ENCODE data around the gene RNF180. TPM values are rescaled to one million over a fixed set of nuclear protein-coding genes. Genes with fewer than 3 reads are reported as not detected.
"Not testable (repeated sequence)": the region's sequence is repeated elsewhere in the genome, so short reads cannot be mapped to it uniquely, and the experiment has no call there.

Gene RNF180
- polyA plus RNA-seq, 4 donors: 0.27 to 3.6 (median 0.92) TPM

DNA sequence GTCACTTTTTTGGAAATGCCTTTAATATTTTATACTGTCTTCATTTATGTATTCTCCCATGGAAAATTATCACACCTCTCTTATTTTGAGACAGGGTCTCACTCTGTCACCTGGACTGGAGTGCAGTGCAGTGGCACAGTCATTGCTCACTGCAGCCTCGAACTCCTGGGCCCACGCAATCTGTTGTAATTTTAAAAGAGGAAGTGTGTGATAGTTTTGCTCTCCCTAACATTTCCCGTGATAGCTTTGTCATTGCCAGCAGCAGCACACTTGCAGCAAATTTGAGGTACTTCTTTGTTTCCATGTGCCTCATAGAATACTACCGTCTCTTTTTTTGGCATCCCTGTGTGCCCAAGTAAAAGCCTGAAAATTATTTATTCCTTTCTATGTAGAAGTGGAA lies 103.5 kb downstream of the RNF180 start:
- FAIRE-seq: no peak
- 65 to 84% (median 76%) methylated on average over 4 of the region's 4 CpGs for WGBS, 3 donors
- H3K4me1 ChIP-seq (ENCODE audit: control insufficient read depth in 3 of 3, insufficient read depth in 2 of 3, low read depth in 1 of 3, low read length in 2 of 3): no peaks in the 10 kb centered on the region

DNA sequence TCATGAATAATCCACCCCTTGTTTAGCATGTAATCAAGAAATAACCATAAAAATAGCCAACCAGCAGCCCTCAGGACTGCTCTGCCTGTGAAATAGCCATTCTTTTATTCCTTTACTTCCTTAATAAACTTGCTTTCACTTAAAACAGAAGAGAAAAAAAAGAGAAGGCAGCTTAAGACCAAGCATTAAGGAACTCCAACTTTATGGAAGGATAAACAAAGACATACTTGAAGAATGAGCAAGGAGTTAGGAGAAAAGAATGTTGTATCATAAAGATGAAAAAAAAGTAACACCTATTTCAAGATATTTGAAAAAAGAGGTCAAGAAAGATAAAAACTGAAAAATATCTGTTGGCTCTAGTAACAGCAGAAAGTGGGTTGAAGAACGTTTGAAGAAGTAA lies 107.6 kb downstream of the RNF180 start:
- no peak for FAIRE-seq
- 33 to 44% (median 36%) methylated on average over 1 of the region's 1 CpG for WGBS, 3 donors

More for the DNA sequence above, 103.5 kb downstream of the RNF180 start:
- H3K36me3 ChIP-seq (ENCODE audit: control insufficient read depth in 3 of 3, insufficient read depth in 2 of 3, low read depth in 1 of 3, low read length in 3 of 3): no peaks in the 10 kb centered on the region
- no peaks in the 10 kb centered on the region for H3K27me3 ChIP-seq (ENCODE audit: control insufficient read depth in 3 of 3, insufficient read depth in 3 of 3, low read length in 3 of 3)
- no peak overlapping the region for H3K27ac ChIP-seq (ENCODE audit: low read depth in 1 of 3, low read length in 2 of 3)
- H3K4me3 ChIP-seq (ENCODE audit: low read depth in 1 of 3, low read length in 3 of 3): no peak overlapping the region
- no peaks in the 10 kb centered on the region for H3K9me3 ChIP-seq (ENCODE audit: control insufficient read depth in 2 of 2, insufficient read depth in 1 of 2, low read depth in 1 of 2, low read length in 1 of 2)
- no peak for DNase-seq

DNA sequence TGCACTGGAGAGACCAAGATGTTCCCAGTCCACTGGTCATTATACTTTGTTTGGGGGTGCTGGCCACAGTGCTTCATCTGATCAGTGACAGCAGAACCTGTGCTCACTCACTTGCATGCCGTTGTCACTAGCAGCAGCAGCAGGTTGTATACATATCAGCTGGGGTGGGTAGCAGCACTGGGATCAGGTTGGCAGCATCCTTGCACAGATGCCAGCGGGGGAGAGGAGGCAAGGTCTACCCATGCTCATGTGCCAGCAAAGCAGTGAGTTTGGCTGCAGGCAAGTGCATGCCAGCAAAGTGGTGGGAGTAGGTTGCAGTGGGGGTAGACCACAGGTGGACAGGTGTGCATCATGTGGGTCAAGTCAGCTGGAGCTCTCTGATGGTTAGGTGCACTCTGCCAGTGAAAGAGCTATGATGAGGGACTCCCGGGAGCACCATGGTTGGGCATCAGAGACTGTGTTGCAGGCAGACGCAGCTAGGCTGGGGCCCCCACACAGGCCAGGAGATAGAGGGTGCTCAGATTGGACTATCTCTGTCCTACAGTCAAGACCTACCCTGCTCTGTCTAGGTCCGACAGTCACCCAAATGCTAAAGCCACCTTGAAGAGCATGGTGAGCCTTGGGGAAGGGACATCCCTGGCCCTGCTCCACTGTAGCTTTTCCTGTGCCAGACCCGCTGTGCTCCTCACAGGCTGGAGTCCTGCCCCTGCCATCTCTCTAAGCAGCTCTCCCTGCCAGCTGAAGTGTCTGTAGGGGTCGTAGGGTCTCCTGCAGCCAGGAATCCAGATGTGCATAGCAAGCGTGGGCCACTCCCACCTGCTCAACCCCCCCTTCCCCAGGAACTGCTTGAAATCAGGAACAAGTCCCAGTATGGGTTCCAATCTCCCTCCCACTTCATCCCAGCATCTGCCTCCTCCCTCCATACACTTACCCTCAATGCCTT lies 119.8 kb downstream of the RNF180 start:
- Histone ChIP-seq H3K27ac (ENCODE audit: low read depth in 1 of 3, low read length in 2 of 3) (no peak overlapping the region), H3K27me3 (ENCODE audit: control insufficient read depth in 3 of 3, insufficient read depth in 3 of 3, low read length in 3 of 3) (no peaks in the 10 kb centered on the region), H3K36me3 (ENCODE audit: control insufficient read depth in 3 of 3, insufficient read depth in 2 of 3, low read depth in 1 of 3, low read length in 3 of 3) (no peaks in the 10 kb centered on the region), H3K4me3 (ENCODE audit: low read depth in 1 of 3, low read length in 3 of 3) (no peak overlapping the region), H3K9me3 (ENCODE audit: control insufficient read depth in 2 of 2, insufficient read depth in 1 of 2, low read depth in 1 of 2, low read length in 1 of 2) (peaks cover 0 to 4% of the 10 kb centered on the region in 2 donors), H3K4me1 (ENCODE audit: control insufficient read depth in 3 of 3, insufficient read depth in 2 of 3, low read depth in 1 of 3, low read length in 2 of 3) (no peaks in the 10 kb centered on the region)
- FAIRE-seq (no peak), DNase-seq (no peak)
- WGBS, 3 donors: 86 to 88% (median 86%) methylated on average over 8 of the region's 8 CpGs

More for the DNA sequence above, 107.6 kb downstream of the RNF180 start:
- DNase-seq: no peak
- no peaks in the 10 kb centered on the region for H3K4me1 ChIP-seq (ENCODE audit: control insufficient read depth in 3 of 3, insufficient read depth in 2 of 3, low read depth in 1 of 3, low read length in 2 of 3)
- no peak overlapping the region for H3K4me3 ChIP-seq (ENCODE audit: low read depth in 1 of 3, low read length in 3 of 3)
- no peaks in the 10 kb centered on the region for H3K27me3 ChIP-seq (ENCODE audit: control insufficient read depth in 3 of 3, insufficient read depth in 3 of 3, low read length in 3 of 3)
- no peak overlapping the region for H3K27ac ChIP-seq (ENCODE audit: low read depth in 1 of 3, low read length in 2 of 3)
- no peaks in the 10 kb centered on the region for H3K9me3 ChIP-seq (ENCODE audit: control insufficient read depth in 2 of 2, insufficient read depth in 1 of 2, low read depth in 1 of 2, low read length in 1 of 2)
- no peaks in the 10 kb centered on the region for H3K36me3 ChIP-seq (ENCODE audit: control insufficient read depth in 3 of 3, insufficient read depth in 2 of 3, low read depth in 1 of 3, low read length in 3 of 3)

DNA sequence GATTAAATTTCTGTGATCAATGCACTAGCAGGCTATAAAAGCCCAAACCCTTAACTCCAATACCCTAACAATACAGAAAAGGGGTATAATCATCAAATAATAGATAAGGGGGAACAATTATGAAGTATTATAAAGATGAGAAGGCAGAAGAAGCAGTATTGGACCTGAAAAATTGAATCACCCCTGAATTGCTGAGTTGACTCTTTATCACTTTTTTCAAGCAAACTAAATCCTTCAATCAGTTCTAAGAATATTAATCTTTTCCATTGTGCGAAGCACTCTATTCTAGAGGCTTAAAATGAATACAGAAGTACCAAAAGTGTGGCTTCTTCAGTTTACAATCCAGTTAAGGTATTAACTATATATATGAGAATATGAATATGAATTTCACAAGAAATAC lies 120.7 kb downstream of the RNF180 start:
- no peak overlapping the region for H3K4me3 ChIP-seq (ENCODE audit: low read depth in 1 of 3, low read length in 3 of 3)
- no peak overlapping the region for H3K27ac ChIP-seq (ENCODE audit: low read depth in 1 of 3, low read length in 2 of 3)
- no peak for DNase-seq
- no peaks in the 10 kb centered on the region for H3K27me3 ChIP-seq (ENCODE audit: control insufficient read depth in 3 of 3, insufficient read depth in 3 of 3, low read length in 3 of 3)
- 83 to 88% (median 86%) methylated on average over 1 of the region's 1 CpG for WGBS, 3 donors
- no peak for FAIRE-seq
- no peaks in the 10 kb centered on the region for H3K4me1 ChIP-seq (ENCODE audit: control insufficient read depth in 3 of 3, insufficient read depth in 2 of 3, low read depth in 1 of 3, low read length in 2 of 3)
- H3K36me3 ChIP-seq (ENCODE audit: control insufficient read depth in 3 of 3, insufficient read depth in 2 of 3, low read depth in 1 of 3, low read length in 3 of 3): no peaks in the 10 kb centered on the region
- H3K9me3 ChIP-seq (ENCODE audit: control insufficient read depth in 2 of 2, insufficient read depth in 1 of 2, low read depth in 1 of 2, low read length in 1 of 2): peaks cover 0 to 4% of the 10 kb centered on the region in 2 donors

DNA sequence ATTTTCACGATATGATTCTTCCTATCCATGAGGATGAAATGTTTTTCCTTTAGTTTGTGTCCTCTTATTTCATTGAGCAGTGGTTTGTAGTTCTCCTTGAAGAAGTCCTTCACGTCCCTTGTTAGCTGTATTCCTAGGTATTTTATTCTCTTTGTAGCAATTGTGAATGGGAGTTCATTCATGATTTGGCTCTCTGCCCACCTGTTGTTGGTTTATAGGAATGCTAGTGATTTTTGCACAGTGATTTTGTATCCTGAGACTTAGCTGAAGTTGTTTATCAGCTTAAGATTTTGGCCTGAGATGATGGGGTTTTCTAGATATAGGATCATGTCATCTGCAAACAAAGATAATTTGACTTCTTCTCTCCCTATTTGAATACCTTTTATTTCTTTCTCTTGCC lies 122.9 kb downstream of the RNF180 start:
- 89 to 91% (median 89%) methylated on average over 2 of the region's 2 CpGs for WGBS, 3 donors
- H3K27me3 ChIP-seq (ENCODE audit: control insufficient read depth in 3 of 3, insufficient read depth in 3 of 3, low read length in 3 of 3); DNase-seq; FAIRE-seq; H3K4me1 ChIP-seq (ENCODE audit: control insufficient read depth in 3 of 3, insufficient read depth in 2 of 3, low read depth in 1 of 3, low read length in 2 of 3); H3K27ac ChIP-seq (ENCODE audit: low read depth in 1 of 3, low read length in 2 of 3); H3K4me3 ChIP-seq (ENCODE audit: low read depth in 1 of 3, low read length in 3 of 3); H3K36me3 ChIP-seq (ENCODE audit: control insufficient read depth in 3 of 3, insufficient read depth in 2 of 3, low read depth in 1 of 3, low read length in 3 of 3); H3K9me3 ChIP-seq (ENCODE audit: control insufficient read depth in 2 of 2, insufficient read depth in 1 of 2, low read depth in 1 of 2, low read length in 1 of 2): not testable (repeated sequence)

DNA sequence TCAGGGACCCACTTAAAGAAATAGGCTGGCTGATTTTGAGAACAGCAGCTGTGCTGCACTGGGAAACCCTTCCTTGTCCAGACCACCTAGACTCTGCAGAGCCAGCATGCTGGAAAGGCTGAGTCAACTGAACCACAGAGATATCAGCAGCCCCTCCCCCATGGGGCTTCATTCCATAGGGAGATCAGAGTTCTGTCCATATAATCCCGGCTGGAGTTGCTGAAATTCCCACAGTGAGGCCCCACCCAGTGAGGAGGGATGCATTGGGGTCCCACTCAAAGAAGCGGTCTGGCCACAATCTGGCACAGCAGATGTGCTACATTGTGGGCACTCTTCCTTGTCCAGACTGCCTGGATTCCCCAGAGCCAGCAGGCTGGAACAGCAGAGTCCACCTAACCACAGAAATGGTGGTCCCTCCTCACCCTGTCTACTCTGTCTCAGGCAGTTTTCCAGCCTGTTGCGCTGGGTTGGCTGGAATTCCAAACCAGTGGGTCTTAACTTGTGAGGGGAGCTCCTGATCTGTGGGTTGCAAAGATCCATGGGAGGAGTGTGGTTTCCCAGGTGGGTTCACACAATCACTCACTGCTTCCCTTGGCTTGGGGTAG lies 127.1 kb downstream of the RNF180 start:
- H3K4me3 ChIP-seq (ENCODE audit: low read depth in 1 of 3, low read length in 3 of 3): no peak overlapping the region
- WGBS, 3 donors: 73 to 93% (median 82%) methylated on average over 3 of the region's 3 CpGs
- H3K27ac ChIP-seq (ENCODE audit: low read depth in 1 of 3, low read length in 2 of 3): no peak overlapping the region
- no peaks in the 10 kb centered on the region for H3K4me1 ChIP-seq (ENCODE audit: control insufficient read depth in 3 of 3, insufficient read depth in 2 of 3, low read depth in 1 of 3, low read length in 2 of 3)
- DNase-seq (no peak), FAIRE-seq (no peak)
- H3K9me3 ChIP-seq (ENCODE audit: control insufficient read depth in 2 of 2, insufficient read depth in 1 of 2, low read depth in 1 of 2, low read length in 1 of 2): peaks cover 0 to 6% of the 10 kb centered on the region in 2 donors
- no peaks in the 10 kb centered on the region for H3K27me3 ChIP-seq (ENCODE audit: control insufficient read depth in 3 of 3, insufficient read depth in 3 of 3, low read length in 3 of 3)
- H3K36me3 ChIP-seq (ENCODE audit: control insufficient read depth in 3 of 3, insufficient read depth in 2 of 3, low read depth in 1 of 3, low read length in 3 of 3): no peaks in the 10 kb centered on the region

DNA sequence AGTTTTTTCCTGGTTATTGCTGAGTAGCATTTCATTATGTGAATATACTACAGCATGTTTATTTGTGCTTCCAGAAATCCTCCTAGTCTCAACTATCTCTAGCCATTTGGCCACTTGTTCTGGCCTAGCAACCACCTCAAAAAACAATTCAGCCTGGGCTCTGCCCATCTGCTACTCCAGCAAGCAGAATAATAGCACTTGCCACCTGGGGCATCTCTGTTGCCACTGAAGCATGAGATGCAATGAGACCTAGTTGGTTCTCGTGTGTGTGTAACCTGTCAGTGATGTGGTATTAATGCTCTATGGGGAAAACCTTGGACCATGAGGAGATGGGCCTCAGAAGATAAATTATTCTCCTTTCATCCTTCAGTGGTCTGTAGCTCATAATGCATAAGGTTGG lies 129.5 kb downstream of the RNF180 start:
- DNase-seq (no peak), FAIRE-seq (no peak)
- Histone ChIP-seq H3K27me3 (ENCODE audit: control insufficient read depth in 3 of 3, insufficient read depth in 3 of 3, low read length in 3 of 3) (no peaks in the 10 kb centered on the region), H3K27ac (ENCODE audit: low read depth in 1 of 3, low read length in 2 of 3) (no peak overlapping the region), H3K4me3 (ENCODE audit: low read depth in 1 of 3, low read length in 3 of 3) (no peak overlapping the region), H3K4me1 (ENCODE audit: control insufficient read depth in 3 of 3, insufficient read depth in 2 of 3, low read depth in 1 of 3, low read length in 2 of 3) (no peaks in the 10 kb centered on the region), H3K36me3 (ENCODE audit: control insufficient read depth in 3 of 3, insufficient read depth in 2 of 3, low read depth in 1 of 3, low read length in 3 of 3) (no peaks in the 10 kb centered on the region), H3K9me3 (ENCODE audit: control insufficient read depth in 2 of 2, insufficient read depth in 1 of 2, low read depth in 1 of 2, low read length in 1 of 2) (peaks cover 0 to 6% of the 10 kb centered on the region in 2 donors)
- WGBS, 3 donors: 77 to 89% (median 84%) methylated on average over 1 of the region's 1 CpG

DNA sequence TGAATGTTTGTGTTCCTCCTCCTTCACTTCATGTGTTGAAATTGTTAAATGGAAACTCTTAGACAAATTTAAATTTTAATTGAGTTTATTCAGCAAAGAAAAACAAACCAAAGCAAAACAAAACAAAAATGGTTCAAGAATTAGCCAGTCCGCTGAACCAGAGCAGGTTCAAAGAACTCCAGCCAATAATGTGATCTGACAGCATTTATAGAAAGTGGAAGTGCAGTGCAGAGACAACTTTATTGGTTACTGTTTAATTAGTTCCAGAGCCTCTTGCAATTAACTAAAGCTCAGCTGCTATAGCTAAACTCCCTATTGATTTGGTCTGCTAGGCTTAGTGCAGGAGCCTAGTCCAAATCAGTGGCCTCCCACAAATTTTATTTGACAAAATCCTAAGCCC lies 132.9 kb downstream of the RNF180 start:
- DNase-seq (no peak), FAIRE-seq (no peak)
- Histone ChIP-seq H3K4me3 (ENCODE audit: low read depth in 1 of 3, low read length in 3 of 3) (no peak overlapping the region), H3K27me3 (ENCODE audit: control insufficient read depth in 3 of 3, insufficient read depth in 3 of 3, low read length in 3 of 3) (no peaks in the 10 kb centered on the region), H3K27ac (ENCODE audit: low read depth in 1 of 3, low read length in 2 of 3) (no peak overlapping the region), H3K4me1 (ENCODE audit: control insufficient read depth in 3 of 3, insufficient read depth in 2 of 3, low read depth in 1 of 3, low read length in 2 of 3) (no peaks in the 10 kb centered on the region), H3K36me3 (ENCODE audit: control insufficient read depth in 3 of 3, insufficient read depth in 2 of 3, low read depth in 1 of 3, low read length in 3 of 3) (no peaks in the 10 kb centered on the region), H3K9me3 (ENCODE audit: control insufficient read depth in 2 of 2, insufficient read depth in 1 of 2, low read depth in 1 of 2, low read length in 1 of 2) (no peaks in the 10 kb centered on the region)
- WGBS, 3 donors: 88 to 92% (median 91%) methylated on average over 1 of the region's 1 CpG
